Mesendoderm (in vitro differentiated cells): ENCODE data around the gene EGR4. TPM values are rescaled to one million over a fixed set of nuclear protein-coding genes. Genes with fewer than 3 reads are reported as not detected.

Experiments
- DNase-seq: peaks from one replicate; pipeline ENCODE4 v3.0.0; 2013
- H2AK5ac ChIP-seq: 2 replicates; pipeline ENCODE4 v1.6.1; 2013; ENCODE audit warnings: low read length, inconsistent platforms
- H2BK120ac ChIP-seq: 2 replicates; pipeline ENCODE4 v1.6.1; 2013; ENCODE audit warnings: low read depth, mild to moderate bottlenecking, low read length, moderate library complexity, mixed read lengths
- H2BK15ac ChIP-seq: replicated peaks from 2 replicates; pipeline ENCODE4 v1.6.1; 2013; ENCODE audit warnings: low read depth, mild to moderate bottlenecking, moderate library complexity
- H2BK5ac ChIP-seq: 2 replicates; pipeline ENCODE4 v1.6.1; 2013; ENCODE audit warnings: low read length, inconsistent platforms
- H3K18ac ChIP-seq: 2 replicates; pipeline ENCODE4 v1.6.1; 2013; ENCODE audit warnings: mild to moderate bottlenecking, low read length, mixed read lengths
- H3K23ac ChIP-seq: one replicate; pipeline ENCODE4 v1.6.1; 2013; ENCODE audit warnings: low read length
- H3K27ac ChIP-seq: 2 replicates; pipeline ENCODE4 v1.5.1; 2013; ENCODE audit warnings: low read depth, mild to moderate bottlenecking, inconsistent platforms, low read length, moderate library complexity
- H3K27me3 ChIP-seq: 2 replicates; pipeline ENCODE4 v1.6.1; 2013; ENCODE audit warnings: low read length, control low read depth, mild to moderate bottlenecking, inconsistent platforms; ENCODE audit not compliant: insufficient read depth, poor library complexity
- H3K36me3 ChIP-seq: 2 replicates; pipeline ENCODE4 v1.6.1; 2013; ENCODE audit warnings: low read length, inconsistent platforms; ENCODE audit not compliant: control insufficient read depth, insufficient read depth
- H3K4ac ChIP-seq: one replicate; pipeline ENCODE4 v1.6.1; 2013; ENCODE audit warnings: low read depth, mild to moderate bottlenecking, low read length, moderate library complexity
- H3K4me1 ChIP-seq: 2 replicates; pipeline ENCODE4 v1.6.1; 2013; ENCODE audit warnings: low read depth, low read length, inconsistent platforms; ENCODE audit not compliant: control insufficient read depth
- H3K4me2 ChIP-seq: 2 replicates; pipeline ENCODE4 v1.6.1; 2013; ENCODE audit warnings: low read length
- H3K4me3 ChIP-seq: 2 replicates; pipeline ENCODE4 v1.5.1; 2013; ENCODE audit warnings: mild to moderate bottlenecking, low read length
- H3K56ac ChIP-seq: one replicate; pipeline ENCODE4 v1.6.1; 2013; ENCODE audit warnings: low read length
- H3K79me1 ChIP-seq: 2 replicates; pipeline ENCODE4 v1.6.1; 2013; ENCODE audit warnings: low read length, inconsistent platforms
- H3K79me2 ChIP-seq: 2 replicates; pipeline ENCODE4 v1.6.1; 2013; ENCODE audit warnings: mild to moderate bottlenecking, low read length; ENCODE audit not compliant: control insufficient read depth, insufficient read depth
- H3K9ac ChIP-seq: 2 replicates; pipeline ENCODE4 v1.6.1; 2013; ENCODE audit warnings: low read length, inconsistent platforms
- H4K5ac ChIP-seq: one replicate; pipeline ENCODE4 v1.6.1; 2013; ENCODE audit warnings: low read length
- H4K8ac ChIP-seq: one replicate; pipeline ENCODE4 v1.6.1; 2013; ENCODE audit warnings: low read depth, mild to moderate bottlenecking, control low read depth, low read length, moderate library complexity
- WGBS: extraction: QIAGEN DNeasy Blood & Tissue Kit; methylation state at CpG from one replicate; pipeline ENCODE4 v1.1.7; 2013; ENCODE audit warnings: low lambda C conversion rate, missing lambda C conversion rate; ENCODE audit not compliant: insufficient coverage; ENCODE audit errors: extremely low coverage; 5-methylcytosine and 5-hydroxymethylcytosine counted together
- polyA plus RNA-seq, 2 experiments: library from polyadenylated mRNA; stranded (reverse); fragments of 200-250 nt; gene quantifications; one replicate each; pipeline ENCODE4 v1.2.3, GENCODE V29; 2013

Gene EGR4
- polyA plus RNA-seq (2013, experiment 1 of 2): 0.06 TPM
- 0.04 TPM for polyA plus RNA-seq (2013, experiment 2 of 2)

DNA sequence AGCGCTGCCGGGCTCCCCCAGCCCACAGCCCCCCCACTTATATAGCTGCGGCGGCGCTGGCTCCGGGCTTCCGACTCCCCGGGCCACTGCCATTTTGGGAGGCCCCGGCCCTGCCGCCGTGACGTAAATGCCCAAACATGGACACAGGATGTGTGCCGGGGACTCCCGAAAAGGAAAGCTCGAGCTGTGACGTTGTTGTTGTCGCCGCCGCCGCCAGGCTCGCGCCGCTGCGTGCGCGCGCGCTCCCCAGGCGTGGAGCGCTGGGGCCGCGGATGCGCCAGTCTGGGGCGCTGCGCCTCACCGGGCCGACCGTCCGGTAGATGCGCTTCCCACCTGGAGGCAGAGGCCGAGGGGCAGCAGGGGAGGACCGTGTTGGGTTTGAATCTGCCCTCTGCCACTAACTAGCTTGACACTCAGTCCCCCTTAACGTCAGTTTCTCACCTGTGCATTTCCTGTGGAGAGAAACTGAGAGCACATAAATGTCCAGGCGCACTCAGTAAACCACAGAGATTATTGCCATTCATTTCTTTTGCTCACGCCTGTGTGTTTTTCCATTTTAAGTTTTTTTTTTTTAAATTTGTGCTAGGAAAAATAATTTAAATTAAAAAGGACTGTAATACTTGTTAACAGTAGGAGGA is at the start of gene EGR4:
TSS of gene EGR4 (minus strand) at position 15 of the 638 bp plus-strand sequence. CDS start 231 bp downstream, outside the sequence.
- no peak within 1 kb of the TSS for H3K18ac ChIP-seq
- H4K5ac ChIP-seq: no peak within 1 kb of the TSS
- H3K56ac ChIP-seq: peak within 1 kb of the TSS; percentile 75
- no peaks in the 10 kb centered on the region for H3K36me3 ChIP-seq
- no peak within 1 kb of the TSS for H2BK15ac ChIP-seq
- H2AK5ac ChIP-seq: no peak within 1 kb of the TSS
- H3K27me3 ChIP-seq: peaks cover 27% of the 10 kb centered on the region
- H3K4me3 ChIP-seq: peak within 1 kb of the TSS; percentile 44
- H3K27ac ChIP-seq: no peak within 1 kb of the TSS
- no peaks in the 10 kb centered on the region for H3K4me1 ChIP-seq
- WGBS: no CpG with 5 or more reads among the region's 45 CpGs
- H3K79me1 ChIP-seq: no peaks in the 10 kb centered on the region
- H3K4me2 ChIP-seq: peak within 1 kb of the TSS; percentile 79
- H2BK5ac ChIP-seq: no peak within 1 kb of the TSS
- no peak within 1 kb of the TSS for H3K4ac ChIP-seq
- peak; percentile 90 for DNase-seq
- H4K8ac ChIP-seq: no peak within 1 kb of the TSS
- peak within 1 kb of the TSS; percentile 52 for H3K9ac ChIP-seq
- no peak within 1 kb of the TSS for H3K23ac ChIP-seq
- no peak within 1 kb of the TSS for H2BK120ac ChIP-seq
- H3K79me2 ChIP-seq: no peaks in the 10 kb centered on the region

- H4K5ac ChIP-seq: no peak overlapping the region
These were observed 47.7 kb upstream of the EGR4 start for GRCh38 chr2:73341039-73341438.

GRCh38 chr2:73339201-73339600 is 45.9 kb upstream of the EGR4 start:
- Histone ChIP-seq H3K4me3 (no peak overlapping the region), H3K23ac (no peak overlapping the region), H4K5ac (no peak overlapping the region), H3K56ac (no peak overlapping the region), H3K4me2 (no peak overlapping the region), H3K18ac (no peak overlapping the region), H2BK5ac (no peak overlapping the region), H3K27me3 (no peaks in the 10 kb centered on the region), H3K79me2 (no peaks in the 10 kb centered on the region), H3K27ac (no peak overlapping the region), H3K36me3 (no peaks in the 10 kb centered on the region), H4K8ac (no peak overlapping the region), H3K4ac (no peak overlapping the region), H3K9ac (no peak overlapping the region), H2BK120ac (no peak overlapping the region), H2BK15ac (no peak overlapping the region), H3K79me1 (no peaks in the 10 kb centered on the region), H2AK5ac (no peak overlapping the region), H3K4me1 (no peaks in the 10 kb centered on the region)
- DNase-seq: no peak
- WGBS: no CpG with 5 or more reads among the region's 3 CpGs

More at GRCh38 chr2:73341039-73341438, 47.7 kb upstream of the EGR4 start:
- H2BK5ac ChIP-seq: no peak overlapping the region
- H3K18ac ChIP-seq: no peak overlapping the region
- no peak overlapping the region for H3K23ac ChIP-seq
- WGBS: no CpG with 5 or more reads among the region's 3 CpGs
- no peak overlapping the region for H3K4ac ChIP-seq
- H3K4me3 ChIP-seq: no peak overlapping the region
- H3K27me3 ChIP-seq: no peaks in the 10 kb centered on the region
- H3K27ac ChIP-seq: no peak overlapping the region
- no peaks in the 10 kb centered on the region for H3K79me1 ChIP-seq
- no peak overlapping the region for H4K8ac ChIP-seq
- no peak overlapping the region for H2BK15ac ChIP-seq
- H3K4me2 ChIP-seq: no peak overlapping the region
- H2BK120ac ChIP-seq: no peak overlapping the region
- no peaks in the 10 kb centered on the region for H3K4me1 ChIP-seq
- no peak overlapping the region for H3K56ac ChIP-seq
- no peaks in the 10 kb centered on the region for H3K79me2 ChIP-seq
- no peak overlapping the region for H3K9ac ChIP-seq
- no peak for DNase-seq
- H3K36me3 ChIP-seq: no peaks in the 10 kb centered on the region
- H2AK5ac ChIP-seq: no peak overlapping the region

GRCh38 chr2:73337828-73338227 is 44.5 kb upstream of the EGR4 start:
- Histone ChIP-seq H3K79me1 (no peaks in the 10 kb centered on the region), H4K5ac (no peak overlapping the region), H3K9ac (no peak overlapping the region), H3K27ac (no peak overlapping the region), H3K79me2 (no peaks in the 10 kb centered on the region), H3K4me3 (no peak overlapping the region), H3K4ac (no peak overlapping the region), H3K4me1 (no peaks in the 10 kb centered on the region), H2BK5ac (no peak overlapping the region), H3K4me2 (no peak overlapping the region), H2AK5ac (no peak overlapping the region), H3K18ac (no peak overlapping the region), H4K8ac (no peak overlapping the region), H3K36me3 (no peaks in the 10 kb centered on the region), H2BK120ac (no peak overlapping the region), H3K27me3 (no peaks in the 10 kb centered on the region), H3K56ac (no peak overlapping the region), H3K23ac (no peak overlapping the region), H2BK15ac (no peak overlapping the region)
- WGBS: no CpG with 5 or more reads among the region's 3 CpGs
- DNase-seq: no peak

DNA sequence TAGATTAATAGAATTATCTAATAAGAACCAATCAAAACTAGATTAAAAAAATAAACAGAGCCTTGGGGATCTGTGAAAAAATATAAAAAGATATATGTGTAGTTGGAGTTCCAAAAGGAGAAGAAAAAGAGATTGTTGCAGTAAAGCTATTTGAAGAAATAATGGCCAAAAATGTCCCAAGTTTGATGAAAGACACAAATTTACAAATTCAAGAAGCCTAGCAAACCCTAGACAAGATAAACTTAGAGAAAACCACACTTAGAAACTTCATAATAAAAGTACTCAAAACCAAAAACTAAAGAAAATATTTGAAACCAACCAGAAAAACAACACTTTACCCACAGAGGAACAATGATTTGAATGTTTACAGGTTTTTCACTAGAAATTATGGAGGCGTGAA is 41.3 kb upstream of the EGR4 start:
- no peak overlapping the region for H2BK120ac ChIP-seq
- H3K27ac ChIP-seq: no peak overlapping the region
- no peaks in the 10 kb centered on the region for H3K27me3 ChIP-seq
- no peaks in the 10 kb centered on the region for H3K79me2 ChIP-seq
- H4K5ac ChIP-seq: no peak overlapping the region
- no peaks in the 10 kb centered on the region for H3K79me1 ChIP-seq
- H3K4me3 ChIP-seq: no peak overlapping the region
- H3K4me1 ChIP-seq: no peaks in the 10 kb centered on the region
- no peak overlapping the region for H2BK15ac ChIP-seq
- WGBS: no CpG with 5 or more reads among the region's 1 CpG
- no peak overlapping the region for H3K9ac ChIP-seq
- no peak overlapping the region for H2AK5ac ChIP-seq
- H3K23ac ChIP-seq: no peak overlapping the region
- H3K56ac ChIP-seq: no peak overlapping the region
- H2BK5ac ChIP-seq: no peak overlapping the region
- H4K8ac ChIP-seq: no peak overlapping the region
- H3K18ac ChIP-seq: no peak overlapping the region
- DNase-seq: no peak
- no peaks in the 10 kb centered on the region for H3K36me3 ChIP-seq
- no peak overlapping the region for H3K4me2 ChIP-seq
- no peak overlapping the region for H3K4ac ChIP-seq

- Histone ChIP-seq H3K4ac (no peak overlapping the region), H3K79me2 (no peaks in the 10 kb centered on the region), H3K27ac (no peak overlapping the region), H2BK120ac (no peak overlapping the region), H3K27me3 (no peaks in the 10 kb centered on the region), H2BK15ac (no peak overlapping the region), H4K5ac (no peak overlapping the region), H2BK5ac (no peak overlapping the region), H3K4me1 (no peaks in the 10 kb centered on the region), H3K9ac (no peak overlapping the region), H4K8ac (no peak overlapping the region), H3K18ac (no peak overlapping the region), H2AK5ac (no peak overlapping the region), H3K4me3 (no peak overlapping the region), H3K23ac (no peak overlapping the region), H3K56ac (no peak overlapping the region), H3K36me3 (no peaks in the 10 kb centered on the region), H3K79me1 (no peaks in the 10 kb centered on the region), H3K4me2 (no peak overlapping the region)
- WGBS: no CpG with 5 or more reads among the region's 2 CpGs
- no peak for DNase-seq
These were observed 40.7 kb upstream of the EGR4 start for GRCh38 chr2:73334045-73334444.
